Measurements from ENCODE around the gene UBAC2.
"Not testable (repeated sequence)": the region's sequence is repeated elsewhere in the genome, so short reads cannot be mapped to it uniquely, and the experiment has no call there.

The UBAC2 gene

DNA sequence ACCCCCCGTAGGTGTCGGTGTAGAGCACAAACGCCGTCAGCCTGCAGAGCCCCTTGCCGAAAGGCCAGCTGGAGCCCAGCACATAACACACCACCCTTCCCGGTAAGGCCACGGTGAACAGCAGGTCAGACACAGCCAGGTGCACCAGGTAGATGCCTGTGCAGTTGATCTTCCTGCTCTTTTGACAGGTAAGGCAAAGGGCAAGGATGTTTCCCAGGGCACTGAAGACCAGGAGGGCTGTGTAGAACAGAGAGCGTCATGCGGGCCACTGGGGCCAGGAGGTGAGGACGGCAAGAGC, 208.0 kb downstream of the UBAC2 start:
- H3K4me3 ChIP-seq (replicated peaks; ENCODE audit: low read depth, low read length): no peak overlapping the region
- DNase-seq (ENCODE audit: low read depth): no peak
- TF ChIP-seq, protein P1, sequence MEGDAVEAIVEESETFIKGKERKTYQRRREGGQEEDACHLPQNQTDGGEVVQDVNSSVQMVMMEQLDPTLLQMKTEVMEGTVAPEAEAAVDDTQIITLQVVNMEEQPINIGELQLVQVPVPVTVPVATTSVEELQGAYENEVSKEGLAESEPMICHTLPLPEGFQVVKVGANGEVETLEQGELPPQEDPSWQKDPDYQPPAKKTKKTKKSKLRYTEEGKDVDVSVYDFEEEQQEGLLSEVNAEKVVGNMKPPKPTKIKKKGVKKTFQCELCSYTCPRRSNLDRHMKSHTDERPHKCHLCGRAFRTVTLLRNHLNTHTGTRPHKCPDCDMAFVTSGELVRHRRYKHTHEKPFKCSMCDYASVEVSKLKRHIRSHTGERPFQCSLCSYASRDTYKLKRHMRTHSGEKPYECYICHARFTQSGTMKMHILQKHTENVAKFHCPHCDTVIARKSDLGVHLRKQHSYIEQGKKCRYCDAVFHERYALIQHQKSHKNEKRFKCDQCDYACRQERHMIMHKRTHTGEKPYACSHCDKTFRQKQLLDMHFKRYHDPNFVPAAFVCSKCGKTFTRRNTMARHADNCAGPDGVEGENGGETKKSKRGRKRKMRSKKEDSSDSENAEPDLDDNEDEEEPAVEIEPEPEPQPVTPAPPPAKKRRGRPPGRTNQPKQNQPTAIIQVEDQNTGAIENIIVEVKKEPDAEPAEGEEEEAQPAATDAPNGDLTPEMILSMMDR (IDR thresholded peaks at IDR 0.05; ENCODE audit: low read length, missing control alignments): no peak

DNA sequence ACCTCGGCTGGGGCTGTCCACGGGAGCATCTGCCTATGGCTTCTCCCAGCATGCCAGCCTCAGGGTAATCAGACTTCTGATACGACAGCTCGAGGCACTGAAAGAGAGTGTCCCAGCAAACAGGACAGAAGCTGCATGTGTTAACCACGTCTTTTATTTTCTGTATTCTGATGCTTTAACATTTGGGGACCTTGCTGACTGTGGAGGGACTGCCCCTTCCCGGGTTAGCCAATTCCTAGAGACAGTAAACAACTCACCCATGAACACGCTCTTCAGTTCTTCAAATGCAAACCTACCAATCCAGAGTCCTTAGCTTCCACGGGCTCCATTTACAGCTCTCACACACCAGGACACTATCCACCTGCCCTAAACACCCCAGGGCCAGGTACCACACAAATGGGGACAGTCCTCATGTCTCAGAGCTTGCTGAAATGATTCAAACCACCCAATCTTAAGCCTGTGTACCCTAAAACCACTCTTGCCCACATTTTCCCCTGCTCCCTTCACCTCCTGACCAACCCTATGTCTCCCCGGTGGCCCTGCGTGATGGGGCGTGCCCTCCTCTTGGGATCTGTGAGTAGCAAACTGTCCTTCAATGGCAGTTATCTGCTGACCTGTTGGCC, 208.9 kb downstream of the UBAC2 start:
- not testable (repeated sequence) for H3K4me3 ChIP-seq (replicated peaks; ENCODE audit: low read depth, low read length); DNase-seq (ENCODE audit: low read depth)

DNA sequence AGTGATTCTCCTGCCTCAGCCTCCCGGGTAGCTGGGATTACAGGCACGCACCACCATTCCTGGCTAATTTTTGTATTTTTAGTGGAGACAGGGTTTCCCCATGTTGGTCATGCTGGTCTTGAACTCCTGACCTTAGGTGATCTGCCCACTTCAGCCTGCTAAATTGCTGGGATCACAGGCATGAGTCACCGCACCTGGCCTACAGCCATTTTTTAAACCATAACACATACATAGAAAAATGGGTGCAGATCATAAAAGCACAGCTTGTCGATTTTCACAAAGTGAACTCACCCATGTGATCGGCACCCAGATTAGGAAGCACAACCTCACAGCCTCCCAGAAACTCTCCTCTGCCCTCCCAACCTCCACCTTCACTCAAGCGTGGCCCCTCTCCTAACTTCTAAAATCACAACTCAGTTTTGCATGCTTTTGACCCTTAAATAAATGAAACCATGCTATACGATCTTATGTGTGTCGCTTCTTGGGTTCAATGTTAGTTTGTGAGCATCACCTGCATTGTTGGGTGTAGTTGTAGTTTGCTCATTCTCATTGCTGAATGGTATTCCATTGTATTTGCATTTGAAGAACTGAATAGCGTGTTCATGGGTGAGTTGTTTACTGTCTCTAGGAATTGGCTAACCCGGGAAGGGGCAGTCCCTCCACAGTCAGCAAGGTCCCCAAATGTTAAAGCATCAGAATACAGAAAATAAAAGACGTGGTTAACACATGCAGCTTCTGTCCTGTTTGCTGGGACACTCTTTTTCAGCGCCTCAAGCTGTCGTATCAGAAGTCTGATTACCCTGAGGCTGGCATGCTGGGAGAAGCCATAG, 210.2 kb downstream of the UBAC2 start:
- not testable (repeated sequence) for DNase-seq (ENCODE audit: low read depth); H3K4me3 ChIP-seq (replicated peaks; ENCODE audit: low read depth, low read length)

DNA sequence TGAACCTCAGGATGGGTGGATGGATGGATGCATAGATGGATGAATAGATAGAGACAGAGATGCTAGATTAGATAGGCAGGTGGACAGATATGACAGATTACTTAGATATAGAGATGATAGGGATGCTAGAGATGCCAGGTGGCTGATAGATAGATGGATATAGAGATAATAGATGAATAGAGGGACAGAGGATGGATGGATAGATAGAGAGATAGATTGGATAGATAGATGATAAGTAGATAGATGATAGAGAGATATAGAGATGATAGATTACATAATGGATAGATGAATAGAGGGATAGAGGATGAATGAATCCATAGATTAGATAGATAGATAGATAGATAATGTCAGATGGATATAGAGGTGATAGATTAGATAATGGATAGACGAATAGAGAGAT, 212.2 kb downstream of the UBAC2 start:
- TF ChIP-seq, protein P1 (IDR thresholded peaks at IDR 0.05; ENCODE audit: low read length, missing control alignments): no peak
- no peak for DNase-seq (ENCODE audit: low read depth)
- no peak overlapping the region for H3K4me3 ChIP-seq (replicated peaks; ENCODE audit: low read depth, low read length)

DNA sequence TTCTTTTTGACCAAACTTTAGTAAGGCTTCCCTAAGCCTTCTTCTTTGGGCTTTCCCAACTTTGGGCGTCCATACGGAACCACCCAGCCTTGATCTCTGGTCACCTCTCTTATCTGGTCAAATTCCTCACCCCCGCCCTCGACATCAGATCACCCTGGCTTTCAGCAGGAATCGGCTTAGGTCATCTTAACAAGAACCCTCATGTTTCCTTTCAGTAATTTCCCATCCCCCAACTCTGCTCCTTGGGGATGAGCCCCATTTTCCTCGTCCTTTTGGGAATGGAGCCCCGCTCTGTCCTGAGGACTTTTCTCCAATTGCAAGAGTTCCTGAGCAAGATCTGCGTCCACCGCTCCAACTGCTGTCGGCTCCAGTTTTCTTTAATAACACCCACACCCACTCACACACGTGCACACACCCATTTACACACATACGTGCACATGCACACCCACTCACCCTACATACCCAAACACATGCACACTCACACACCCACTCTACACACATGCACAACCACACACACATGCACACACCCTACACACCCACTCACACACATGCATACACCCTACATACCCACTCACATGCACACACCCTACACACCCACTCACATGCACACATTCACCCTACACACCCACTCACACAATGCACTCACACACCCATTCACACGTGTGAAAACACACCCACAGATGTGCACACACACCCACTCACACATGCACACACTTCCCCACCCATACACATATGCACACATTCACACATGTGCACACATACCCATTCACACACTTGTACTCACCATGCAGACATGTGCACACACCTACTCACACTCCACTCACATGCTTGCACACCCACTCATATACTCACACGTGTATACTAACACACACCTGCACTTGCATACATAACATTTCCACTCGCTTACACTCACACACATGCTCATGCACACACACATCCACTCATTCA, 213.7 kb downstream of the UBAC2 start:
- TF ChIP-seq, protein P1 (IDR thresholded peaks at IDR 0.05; ENCODE audit: low read length, missing control alignments): no peak
- H3K4me3 ChIP-seq (replicated peaks; ENCODE audit: low read depth, low read length): no peak overlapping the region

DNA sequence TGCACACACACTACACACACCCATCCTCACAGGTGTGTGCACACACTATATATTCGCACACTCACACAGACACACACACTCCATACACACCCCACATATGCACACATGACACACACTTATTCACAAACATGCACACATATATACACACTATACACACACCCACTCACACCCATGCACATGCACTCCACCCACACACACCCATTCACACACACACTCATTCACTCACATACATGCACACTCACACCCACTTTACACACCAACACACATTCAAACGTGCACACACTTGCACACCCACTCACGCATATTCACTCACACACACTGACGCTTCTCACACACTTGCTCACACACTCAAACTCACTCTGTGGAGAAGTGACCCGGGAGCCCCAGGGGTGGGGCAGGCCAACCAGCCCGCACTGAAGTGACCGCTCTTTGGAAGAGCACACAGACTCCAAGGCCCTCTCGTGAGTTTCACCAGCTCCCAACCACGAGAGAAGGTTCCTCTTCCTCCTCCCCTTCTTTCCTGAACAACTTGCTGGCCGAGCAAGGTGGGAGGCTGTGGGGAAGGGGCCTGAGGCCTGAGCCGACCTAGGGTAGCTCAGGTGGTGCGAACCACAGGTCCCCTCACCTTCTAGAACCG, 214.5 kb downstream of the UBAC2 start:
- TF ChIP-seq, protein P1 (IDR thresholded peaks at IDR 0.05; ENCODE audit: low read length, missing control alignments): no peak
- no peak for DNase-seq (ENCODE audit: low read depth)
- H3K4me3 ChIP-seq (replicated peaks; ENCODE audit: low read depth, low read length): no peak overlapping the region

More for the DNA sequence above, 213.7 kb downstream of the UBAC2 start:
- DNase-seq (ENCODE audit: low read depth): no peak

DNA sequence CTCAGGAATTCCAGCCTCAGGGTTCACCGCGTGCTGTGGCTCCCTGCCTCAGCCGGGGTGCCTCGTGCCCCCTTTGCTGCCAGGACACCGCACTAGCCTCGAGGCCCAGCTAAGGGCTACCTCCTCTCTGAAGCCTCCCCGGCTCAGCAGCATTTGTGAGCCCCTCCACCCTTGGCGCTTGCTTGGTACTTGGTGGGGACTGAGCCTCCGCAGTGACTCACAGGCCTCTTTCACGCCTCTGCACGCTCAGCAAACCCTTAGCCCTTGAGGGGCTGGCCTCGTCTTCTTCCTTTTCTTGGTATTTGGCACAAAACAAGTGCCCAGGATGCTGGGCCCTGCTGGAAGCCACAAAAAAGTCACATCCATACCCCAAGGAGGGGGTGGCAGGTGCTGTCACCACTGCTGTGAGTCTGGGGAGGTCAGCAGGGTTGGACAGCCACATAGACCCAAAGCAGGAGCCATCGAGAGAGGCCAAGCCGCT, 215.2 kb downstream of the UBAC2 start:
- DNase-seq (ENCODE audit: low read depth): no peak
- H3K4me3 ChIP-seq (replicated peaks; ENCODE audit: low read depth, low read length): no peak overlapping the region
- TF ChIP-seq, protein P1 (IDR thresholded peaks at IDR 0.05; ENCODE audit: low read length, missing control alignments): no peak
